DMS79 (cell line): Measurements from ENCODE around the gene CHSY1.
"Not testable (repeated sequence)": the region's sequence is repeated elsewhere in the genome, so short reads cannot be mapped to it uniquely, and the experiment has no call there.

Experiments
- DNase-seq: peaks from one replicate; lab custom pipeline; 2025; lab: John Stamatoyannopoulos, UW

The CHSY1 gene

DNA sequence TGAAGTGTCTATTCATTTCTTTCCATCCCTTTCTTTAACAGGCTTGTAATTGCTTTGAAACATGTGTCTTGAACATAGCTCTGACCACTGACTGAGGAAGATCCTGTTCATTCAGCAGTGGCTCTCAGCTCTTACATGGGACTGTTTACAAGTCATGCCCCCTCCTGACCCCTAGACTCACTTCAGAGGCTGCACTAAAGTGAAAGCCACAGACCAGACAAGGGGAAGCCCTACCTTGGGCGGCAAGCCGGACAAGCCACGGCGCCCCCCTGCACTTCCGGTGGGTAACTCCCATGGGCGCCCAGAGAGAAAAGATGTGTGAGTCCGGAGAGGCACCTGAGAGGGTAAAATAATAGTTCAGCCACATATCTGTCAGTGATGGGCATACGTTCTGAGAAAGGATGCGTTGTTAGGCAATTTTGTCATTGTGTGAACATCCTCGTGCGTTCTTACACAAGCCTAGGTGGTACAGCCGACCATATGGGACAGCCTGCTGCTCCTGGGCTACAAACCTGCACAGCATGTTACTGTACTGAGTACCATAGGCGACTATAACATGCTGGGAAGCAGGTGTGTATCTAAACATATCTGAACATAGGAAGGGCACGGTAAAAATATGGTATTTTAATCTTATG, 116.2 kb downstream of the CHSY1 start:
- DNase-seq, result no peak

DNA sequence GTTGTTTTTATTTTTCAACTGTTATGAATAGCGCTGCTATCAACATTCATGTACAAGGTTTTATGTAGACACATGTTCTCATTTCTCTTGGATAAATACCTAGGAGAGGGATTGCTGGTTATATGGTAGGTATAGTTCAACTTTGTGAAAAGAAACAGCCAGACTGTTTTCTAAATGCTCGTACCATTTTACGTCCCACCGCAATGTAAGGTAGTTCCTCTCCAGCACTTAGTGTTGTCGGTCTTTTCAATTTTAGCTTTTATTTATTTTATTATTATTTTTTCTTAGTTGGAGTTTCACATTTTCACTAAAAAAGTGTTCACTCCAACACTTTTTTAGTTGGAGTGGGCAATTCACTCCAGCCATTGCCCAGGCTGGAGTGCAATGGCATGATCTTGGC, 117.1 kb downstream of the CHSY1 start:
- no peak for DNase-seq

DNA sequence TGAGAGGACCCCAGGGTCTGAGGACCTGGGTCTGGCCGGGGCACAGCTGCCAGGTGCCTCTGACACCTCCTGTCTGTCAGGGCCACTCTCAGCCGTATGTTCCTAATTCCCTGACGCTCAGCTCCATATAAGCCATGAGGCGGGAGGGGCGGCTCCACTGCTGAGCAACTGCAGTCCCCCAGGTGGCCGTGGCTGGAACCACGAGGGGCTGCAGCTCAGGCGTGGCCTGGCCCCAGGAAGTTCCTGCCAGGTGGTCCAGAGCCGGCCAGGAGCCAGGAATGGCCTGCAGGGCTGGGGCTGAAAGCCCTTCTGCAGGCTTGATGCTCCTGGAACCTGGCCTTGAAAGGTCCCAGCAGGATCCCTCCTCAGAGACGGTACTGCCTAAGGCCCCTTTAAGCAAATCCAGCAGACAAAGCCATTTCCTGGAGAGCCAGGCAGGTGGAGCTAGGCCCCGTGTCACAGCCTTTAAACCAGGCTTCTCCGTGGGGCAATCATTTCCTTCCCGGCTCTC, 118.0 kb downstream of the CHSY1 start:
- peak; percentile 51 for DNase-seq

DNA sequence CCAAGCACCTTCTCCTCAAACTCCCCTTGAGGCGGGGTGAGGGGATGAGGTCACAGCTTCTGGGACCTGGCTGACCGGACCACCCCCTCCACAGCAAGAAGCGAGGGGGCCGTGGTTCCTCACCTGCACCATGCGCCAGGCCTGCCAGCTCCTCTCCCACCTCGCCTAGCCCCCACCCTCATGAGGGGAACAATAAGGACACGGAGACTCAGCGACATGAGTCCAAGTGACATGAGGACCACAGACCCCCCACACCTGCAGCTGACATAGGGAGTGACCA, 118.7 kb downstream of the CHSY1 start:
- no peak for DNase-seq

DNA sequence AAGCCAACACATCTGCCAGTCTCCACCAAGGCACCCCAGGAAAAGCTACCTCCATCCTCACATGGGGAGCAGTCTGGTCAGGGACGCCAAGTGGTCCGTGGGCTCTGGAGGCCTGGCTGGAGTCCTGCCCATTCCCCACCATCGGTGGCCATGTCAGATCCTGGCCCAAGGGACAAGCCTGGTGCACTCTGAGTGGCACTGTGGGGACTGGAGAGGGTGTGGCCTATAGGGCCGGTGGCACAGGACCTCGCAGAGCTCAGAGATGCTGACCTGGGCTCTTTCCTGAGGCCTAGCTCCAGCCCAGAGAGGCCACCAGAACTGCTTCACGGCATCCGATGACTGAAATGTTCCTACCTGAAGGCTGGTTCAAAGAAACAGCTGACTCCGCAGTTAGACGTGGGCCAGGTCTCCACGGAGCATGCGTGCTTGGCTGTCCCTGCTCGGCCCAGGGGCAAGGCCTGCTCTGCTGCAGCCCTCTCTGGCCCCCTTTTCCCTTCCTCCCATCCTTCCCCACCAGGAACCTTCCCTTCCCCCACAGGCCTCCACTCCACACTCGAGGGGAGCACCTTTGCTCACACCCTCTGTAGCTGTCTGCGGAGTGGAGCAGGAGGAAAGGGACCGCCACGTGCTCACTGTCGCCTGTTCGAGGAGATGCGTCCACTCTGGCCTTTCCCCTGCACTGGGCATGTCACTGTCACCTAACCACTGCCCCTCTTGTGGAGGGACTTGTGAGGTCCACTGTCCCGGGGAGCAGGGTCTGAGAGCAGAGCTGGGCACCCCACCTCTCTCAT, 119.3 kb downstream of the CHSY1 start:
- DNase-seq, result no peak

DNA sequence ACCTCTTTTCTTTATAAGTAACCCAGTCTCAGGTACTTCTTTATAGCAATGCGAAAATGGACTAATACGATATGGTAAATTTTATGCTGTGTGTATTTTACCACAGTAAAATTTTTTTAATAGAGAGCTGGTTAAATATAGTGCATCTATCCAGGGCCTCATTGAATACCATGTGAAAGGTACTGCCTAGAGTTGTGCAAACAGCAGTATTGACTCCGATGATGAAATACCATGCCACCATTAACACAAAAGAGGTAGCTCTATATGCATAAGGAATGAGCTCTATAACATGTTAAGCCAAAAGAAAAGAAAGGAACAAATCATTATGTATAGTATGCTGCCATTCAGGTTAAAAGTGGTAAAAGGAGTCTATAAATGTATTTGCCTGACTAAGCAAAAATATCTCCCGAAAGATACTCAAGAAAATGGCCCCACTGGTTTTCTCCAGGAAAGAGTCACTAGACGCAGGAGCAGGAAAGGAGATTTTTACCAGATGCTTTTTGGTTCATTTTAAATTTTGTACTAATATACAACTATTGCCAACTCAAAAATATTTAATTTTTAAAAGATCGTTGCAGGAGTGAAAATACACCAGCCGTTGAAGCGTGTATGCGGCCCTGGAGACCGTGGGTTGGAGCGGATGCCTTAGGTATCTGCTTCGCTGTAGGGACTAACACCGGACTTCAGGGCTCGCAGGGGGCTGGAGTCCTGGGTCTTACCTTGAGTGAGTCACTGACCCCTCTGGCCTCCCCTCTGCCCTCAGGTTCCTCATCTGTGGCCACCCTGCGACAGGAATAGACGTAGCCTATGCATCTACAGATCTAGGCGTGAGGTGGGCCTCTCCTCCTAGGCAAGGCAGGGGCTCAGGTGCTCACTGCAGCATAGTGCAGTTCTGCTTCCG, 120.1 kb downstream of the CHSY1 start:
- DNase-seq, result no peak

DNA sequence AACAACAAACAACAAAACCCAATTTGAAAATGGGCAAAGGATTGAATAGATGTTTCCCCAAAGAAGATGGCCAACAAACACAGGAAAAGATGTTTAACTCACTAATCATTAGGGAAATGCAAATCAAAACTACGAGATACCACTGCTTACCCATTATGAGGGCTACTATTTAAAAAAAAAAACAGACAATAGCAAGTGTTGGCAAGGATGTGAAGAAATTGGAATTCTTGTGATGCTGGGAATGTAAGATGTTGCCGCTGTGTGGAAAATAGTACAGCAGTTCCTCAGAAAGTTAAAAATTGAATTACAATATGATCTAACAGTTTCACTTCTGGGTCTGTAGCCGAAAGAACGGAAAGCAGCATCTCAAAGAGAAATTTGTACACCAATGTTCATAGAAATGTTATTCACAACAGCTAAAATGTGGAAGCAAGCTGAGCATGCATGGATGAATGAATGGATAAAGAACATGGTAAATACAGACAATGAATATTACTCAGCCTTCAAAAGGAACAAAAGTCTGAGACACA, 121.9 kb downstream of the CHSY1 start:
- no peak for DNase-seq

DNA sequence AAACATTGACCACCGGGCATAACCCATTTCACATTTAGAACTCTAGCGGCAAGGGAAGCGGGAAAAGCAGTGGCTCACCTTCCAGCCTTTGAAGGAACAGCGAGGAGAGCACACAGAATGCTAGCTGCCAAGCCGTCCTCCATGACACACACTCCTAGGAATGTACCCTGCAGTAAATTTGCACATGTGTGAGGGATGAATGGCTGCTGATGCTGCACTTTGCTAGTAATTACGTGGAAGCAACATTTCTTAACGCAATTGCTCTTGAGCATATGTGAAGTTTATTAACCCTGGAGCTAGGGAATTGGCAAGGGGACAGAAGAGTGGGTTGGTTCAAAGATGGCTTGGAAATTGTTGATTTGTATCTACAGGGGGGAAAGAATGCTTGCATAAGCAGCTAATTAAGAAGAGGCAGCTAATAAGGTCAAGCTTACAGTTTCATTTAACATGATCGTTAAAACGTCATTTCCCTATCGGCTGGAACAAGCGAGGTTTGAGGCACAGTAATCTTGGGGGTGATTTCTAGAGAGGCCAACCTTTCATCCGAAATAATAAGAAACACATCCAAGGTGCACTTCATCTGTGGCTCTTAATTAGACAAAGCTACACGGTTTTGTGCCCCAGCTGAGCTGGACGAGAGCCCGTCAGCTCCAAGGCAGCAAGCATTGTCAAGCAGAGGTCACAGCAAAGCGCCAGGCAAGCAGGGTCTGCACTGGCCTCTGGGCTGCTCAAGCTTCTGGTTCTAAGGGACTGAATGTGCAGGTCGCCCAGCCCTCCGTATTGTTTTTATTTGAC, 123.4 kb downstream of the CHSY1 start:
- peak; percentile 30 for DNase-seq

DNA sequence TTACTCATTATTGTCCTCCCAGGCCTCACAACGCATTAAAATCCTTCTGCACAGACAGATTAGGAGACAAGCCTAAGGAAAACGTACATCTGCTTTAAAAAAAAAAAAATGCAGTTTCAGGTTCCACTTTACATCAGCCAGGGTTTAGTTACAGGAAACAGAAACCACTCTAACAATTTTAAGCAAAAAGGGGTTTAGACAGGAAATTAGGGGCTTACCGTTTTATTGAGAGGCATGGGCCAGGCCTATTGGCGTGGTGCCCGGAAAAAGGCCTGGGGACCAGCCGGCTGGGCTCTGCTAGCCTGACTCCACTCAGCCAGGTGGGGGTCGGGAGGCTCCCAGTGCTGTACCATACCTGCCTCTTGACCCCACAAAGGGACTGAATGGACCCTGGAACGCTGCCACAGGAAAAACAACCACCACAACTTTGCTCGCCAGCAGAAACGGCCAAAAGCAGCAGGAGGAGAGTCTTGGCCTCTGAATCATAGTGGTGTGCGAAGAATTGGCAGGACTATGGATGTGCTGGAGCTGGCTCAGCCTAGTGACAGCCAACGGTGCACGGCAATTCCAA, 124.3 kb downstream of the CHSY1 start:
- peak; percentile 30 for DNase-seq

DNA sequence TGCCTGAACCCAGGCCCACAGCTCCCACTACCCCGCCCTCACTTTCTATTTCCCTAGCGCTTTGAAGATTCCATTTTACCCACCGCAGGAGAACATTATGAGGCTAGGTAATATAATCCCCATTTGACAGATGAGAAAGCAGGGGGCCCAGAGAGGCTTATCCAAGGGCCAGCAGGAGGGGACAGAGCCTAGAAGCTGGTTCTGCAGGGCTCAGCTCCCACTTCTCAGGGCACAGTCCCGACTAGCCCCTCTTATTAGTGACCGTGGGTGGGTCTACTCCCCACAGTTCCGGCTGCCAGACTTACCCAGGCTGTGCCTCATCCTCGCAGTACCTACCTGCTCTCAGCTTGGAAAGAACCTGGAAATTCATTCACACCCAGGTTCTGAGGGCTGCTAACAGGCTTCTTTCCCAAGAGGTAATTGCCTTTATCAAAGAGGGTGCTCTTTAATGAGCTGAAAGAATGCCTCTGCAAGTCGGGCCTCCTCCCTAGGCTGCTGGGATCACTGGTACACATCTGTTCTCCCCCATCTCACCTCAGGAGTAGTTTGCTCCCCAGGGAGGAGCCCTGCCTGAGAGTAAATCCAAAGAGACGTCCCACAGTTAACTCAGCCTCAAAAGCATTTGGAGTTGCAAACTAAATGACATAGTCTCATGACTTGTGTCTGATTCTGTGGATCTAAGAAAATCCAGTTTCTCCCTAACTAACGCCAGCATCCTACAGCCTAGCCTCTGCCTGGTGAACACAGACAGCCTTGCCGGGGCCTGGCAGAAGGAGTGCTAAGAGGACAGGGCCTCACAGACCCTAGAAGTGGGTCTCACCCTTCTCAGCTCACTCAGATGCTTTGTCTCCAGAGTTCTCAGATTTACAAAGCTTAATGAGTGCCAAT, 125.0 kb downstream of the CHSY1 start:
- DNase-seq, result no peak

DNA sequence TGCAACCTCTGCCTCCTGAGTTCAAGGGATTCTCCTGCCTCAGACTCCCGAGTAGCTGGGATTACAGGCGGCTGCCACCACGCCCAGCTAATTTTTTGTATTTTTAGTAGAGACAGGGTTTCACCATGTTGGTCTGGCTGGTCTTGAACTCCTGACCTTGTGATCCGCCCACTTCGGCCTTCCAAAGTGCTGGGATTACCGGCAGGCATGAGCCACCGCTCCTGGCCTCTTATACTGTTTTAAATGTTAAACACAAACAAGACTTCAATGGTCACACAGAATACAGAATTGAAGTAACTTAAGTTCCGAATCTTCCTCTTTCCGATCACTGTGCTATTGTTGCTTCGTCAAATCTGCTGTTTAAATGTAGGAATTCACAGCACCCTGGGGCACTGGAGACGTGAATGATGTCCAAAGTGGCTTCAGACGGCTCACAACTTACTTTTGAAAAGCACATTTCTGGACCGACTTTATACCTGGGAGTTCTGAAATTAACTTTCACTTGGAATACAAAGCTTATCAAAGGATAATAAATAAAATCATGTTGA, 125.9 kb downstream of the CHSY1 start:
- DNase-seq, result not testable (repeated sequence)
